ENCODE data around the gene GCA. TPM values are rescaled to one million over a fixed set of nuclear protein-coding genes. Genes with fewer than 3 reads are reported as not detected.

GCA gene
- total and polyA plus RNA-seq, 2 of the 8 experiments (the other 6 are each of a cell fraction or from before 2014, with no cell fraction given): 37.4 to 42.0 TPM

DNA sequence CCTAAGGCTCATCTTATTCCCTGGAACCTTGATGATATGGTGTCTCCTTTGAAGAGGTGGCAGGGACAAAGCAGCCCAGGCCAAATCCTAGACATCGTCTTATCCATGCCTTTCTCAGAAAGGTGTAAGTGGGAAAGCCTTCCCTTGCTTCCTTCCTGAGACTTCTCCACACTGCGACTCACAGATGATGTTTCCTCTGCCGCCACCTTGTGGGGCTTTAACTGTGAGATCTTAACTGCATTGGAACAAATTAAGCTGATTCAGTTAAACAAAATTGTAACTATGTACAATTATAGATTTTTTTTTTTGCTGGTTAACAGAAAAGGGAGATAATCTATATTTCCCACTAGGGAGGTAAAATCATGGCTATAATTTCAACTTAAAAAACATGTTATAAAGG lies 10.0 kb upstream of the GCA start:
- H3K18ac ChIP-seq (ENCODE audit: extremely low read depth, low read length): no peak overlapping the region
- no peaks in the 10 kb centered on the region for H3K79me2 ChIP-seq (ENCODE audit: control insufficient read depth in 1 of 2, insufficient read depth in 2 of 2, low read length in 2 of 2)
- no peak overlapping the region for H4K91ac ChIP-seq (replicated peaks; ENCODE audit: insufficient read length, low read length)
- no peak overlapping the region for H3K4ac ChIP-seq (replicated peaks; ENCODE audit: insufficient read length, low read depth, low read length)
- no peak overlapping the region for H2BK12ac ChIP-seq (ENCODE audit: low read depth, low read length)
- H2BK20ac ChIP-seq (ENCODE audit: low read length): no peak overlapping the region
- WGBS, 2 experiments (ENCODE audit: extremely low coverage in 1 of 2, insufficient coverage in 1 of 2, insufficient read length in 1 of 2, insufficient replicate concordance in 2 of 2, low coverage in 1 of 2, low lambda C conversion rate in 2 of 2, missing lambda C conversion rate in 1 of 2): 51% methylated on average over 3 of the region's 3 CpGs; no CpG with 5 or more reads in 1 of the 2 experiments
- ChIA-PET POLR2A (ENCODE audit: partially characterized antibody) (no interaction called here), CTCF (ENCODE audit: partially characterized antibody) (interaction anchor here (0.6 to 2.3 kb wide), 24 partner anchors 8 to 413 kb away, joined by 3 to 20 read pairs (median 5); partner anchors contain the start of genes GCA and IFIH1)
- no peaks in the 10 kb centered on the region for H3K4me1 ChIP-seq (replicated peaks in 1 of 4; ENCODE audit: control insufficient read depth in 3 of 4, insufficient read depth in 4 of 4, low read length in 3 of 4)
- no peak overlapping the region for H3K27ac ChIP-seq (ENCODE audit: low read depth, low read length)
- H3K9ac ChIP-seq (replicated peaks in 1 of 4; ENCODE audit: extremely low read depth in 1 of 4, low read depth in 3 of 4, low read length in 3 of 4): no peak overlapping the region
- no peak overlapping the region for H4K5ac ChIP-seq (ENCODE audit: insufficient read length, low read depth, low read length)
- peaks cover 0 to 4% of the 10 kb centered on the region in 2 experiments; a peak in 1 of 4 replicates for H3K9me3 ChIP-seq (ENCODE audit: insufficient read depth in 2 of 2, low read depth in 1 of 2, low read length in 1 of 2)
- no peak overlapping the region for H2BK15ac ChIP-seq (ENCODE audit: low read length)
- no peak overlapping the region for H2BK120ac ChIP-seq (replicated peaks; ENCODE audit: low read depth, low read length)
- H3K14ac ChIP-seq (ENCODE audit: insufficient read length): no peak overlapping the region
- H3K36me3 ChIP-seq (ENCODE audit: control insufficient read depth in 2 of 4, insufficient read depth in 4 of 4, low read length in 3 of 4): no peaks in the 10 kb centered on the region
- H4K8ac ChIP-seq (ENCODE audit: extremely low read depth, insufficient read depth, low read length): no peak overlapping the region
- H2AFZ ChIP-seq (ENCODE audit: low read length): peak overlapping the region; percentile 79; the same call in 1 of the 2 replicates
- no peak for DNase-seq (ENCODE audit: low read depth in 1 of 2, low spot score in 2 of 2)
- no peaks in the 10 kb centered on the region for H3K79me1 ChIP-seq (ENCODE audit: low read depth, low read length)
- H4K20me1 ChIP-seq (replicated peaks in 1 of 2; ENCODE audit: control insufficient read depth in 1 of 2, insufficient read depth in 2 of 2, low read length in 2 of 2): no peaks in the 10 kb centered on the region
- H2AK5ac ChIP-seq (ENCODE audit: low read depth, low read length): no peak overlapping the region
- H3K4me3 ChIP-seq (ENCODE audit: extremely low read depth in 1 of 4, insufficient read depth in 2 of 4, low read depth in 3 of 4, low read length in 4 of 4): no peak overlapping the region
- H2BK5ac ChIP-seq (ENCODE audit: low read depth, low read length): no peak overlapping the region
- no peak for TF ChIP-seq PHF8 (conservative IDR thresholded peaks at IDR 0.05; ENCODE audit: low read depth, low read length)
- no peak for TF ChIP-seq E2F6 (IDR thresholded peaks at IDR 0.05)
- TF ChIP-seq TAF7 (optimal IDR thresholded peaks at IDR 0.05; ENCODE audit: borderline replicate concordance, low read depth, low read length): no peak
- no peak for TF ChIP-seq CREB1 (IDR thresholded peaks at IDR 0.05)
- no peak for TF ChIP-seq HDAC2 (IDR thresholded peaks at IDR 0.05; ENCODE audit: borderline replicate concordance in 1 of 2, low read depth in 2 of 2, low read length in 2 of 2)
- TF ChIP-seq, protein P1, sequence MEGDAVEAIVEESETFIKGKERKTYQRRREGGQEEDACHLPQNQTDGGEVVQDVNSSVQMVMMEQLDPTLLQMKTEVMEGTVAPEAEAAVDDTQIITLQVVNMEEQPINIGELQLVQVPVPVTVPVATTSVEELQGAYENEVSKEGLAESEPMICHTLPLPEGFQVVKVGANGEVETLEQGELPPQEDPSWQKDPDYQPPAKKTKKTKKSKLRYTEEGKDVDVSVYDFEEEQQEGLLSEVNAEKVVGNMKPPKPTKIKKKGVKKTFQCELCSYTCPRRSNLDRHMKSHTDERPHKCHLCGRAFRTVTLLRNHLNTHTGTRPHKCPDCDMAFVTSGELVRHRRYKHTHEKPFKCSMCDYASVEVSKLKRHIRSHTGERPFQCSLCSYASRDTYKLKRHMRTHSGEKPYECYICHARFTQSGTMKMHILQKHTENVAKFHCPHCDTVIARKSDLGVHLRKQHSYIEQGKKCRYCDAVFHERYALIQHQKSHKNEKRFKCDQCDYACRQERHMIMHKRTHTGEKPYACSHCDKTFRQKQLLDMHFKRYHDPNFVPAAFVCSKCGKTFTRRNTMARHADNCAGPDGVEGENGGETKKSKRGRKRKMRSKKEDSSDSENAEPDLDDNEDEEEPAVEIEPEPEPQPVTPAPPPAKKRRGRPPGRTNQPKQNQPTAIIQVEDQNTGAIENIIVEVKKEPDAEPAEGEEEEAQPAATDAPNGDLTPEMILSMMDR (IDR thresholded peaks at IDR 0.05; ENCODE audit: control extremely low read depth in 1 of 3, insufficient read depth in 1 of 3, low read depth in 1 of 3, low read length in 3 of 3): peak; percentile 13 to 62 (median 39); a peak in 3 of 4 replicates
- peak; percentile 49 to 60 for TF ChIP-seq RAD21 (IDR thresholded peaks at IDR 0.05 in 1 of 2, conservative IDR thresholded peaks at IDR 0.05 in 1 of 2; ENCODE audit: low read depth in 2 of 2, low read length in 2 of 2)
- TF ChIP-seq EP300 (IDR thresholded peaks at IDR 0.05; ENCODE audit: borderline replicate concordance in 1 of 2, low read depth in 2 of 2, low read length in 2 of 2): no peak
- TF ChIP-seq SUZ12 (IDR thresholded peaks at IDR 0.05; ENCODE audit: low read length): no peak
- no peak overlapping the region for H3K4me2 ChIP-seq (ENCODE audit: insufficient read depth in 1 of 2, low read depth in 2 of 2, low read length in 2 of 2)
- peak; percentile 90 for FAIRE-seq
- H3K23ac ChIP-seq (ENCODE audit: insufficient read length): no peak overlapping the region
- no peak overlapping the region for H3K56ac ChIP-seq (replicated peaks; ENCODE audit: insufficient read length, low read depth, low read length)
- H3K27me3 ChIP-seq (replicated peaks in 1 of 4; ENCODE audit: control insufficient read depth in 3 of 4, extremely low read depth in 1 of 4, insufficient read depth in 3 of 4, low read length in 3 of 4): no peaks in the 10 kb centered on the region
- no peaks in the 10 kb centered on the region for H3K23me2 ChIP-seq (ENCODE audit: low read depth, low read length)

Data from H1 (cell line).